Activated T-helper 1 cell treated with Interleukin-2 at 50 U/mL for 16 hours (primary cell): ENCODE measurements around the gene RFTN1.

Source experiments
- DNase-seq: peaks from one replicate; pipeline ENCODE4 v3.0.0-alpha.2; 2020; ENCODE audit warnings: low read depth

RFTN1 gene

GRCh38 chr3:16464511-16465148 is 48.9 kb downstream of the RFTN1 start:
- DNase-seq: no peak

GRCh38 chr3:16463914-16464313 is 49.6 kb downstream of the RFTN1 start:
- DNase-seq: no peak

- no peak for DNase-seq
Observed at GRCh38 chr3:16463119-16463518, 50.4 kb downstream of the RFTN1 start.

- no peak for DNase-seq
Observed at GRCh38 chr3:16462679-16463078, 50.8 kb downstream of the RFTN1 start.

- no peak for DNase-seq
Observed at GRCh38 chr3:16461463-16462245, 51.8 kb downstream of the RFTN1 start.

- no peak for DNase-seq
Observed at GRCh38 chr3:16460886-16461285, 52.6 kb downstream of the RFTN1 start.

GRCh38 chr3:16460273-16460672 is 53.2 kb downstream of the RFTN1 start:
- no peak for DNase-seq

GRCh38 chr3:16456784-16457415 is 56.6 kb downstream of the RFTN1 start:
- no peak for DNase-seq

- no peak for DNase-seq
Observed at GRCh38 chr3:16455966-16456365, 57.5 kb downstream of the RFTN1 start.

GRCh38 chr3:16455001-16455400 is 58.5 kb downstream of the RFTN1 start:
- DNase-seq: no peak

- DNase-seq: no peak
Observed at GRCh38 chr3:16452261-16452660, 61.2 kb downstream of the RFTN1 start.

- DNase-seq: no peak
Observed at GRCh38 chr3:16449369-16449768, 64.1 kb downstream of the RFTN1 start.

GRCh38 chr3:16448639-16449070 is 64.8 kb downstream of the RFTN1 start:
- DNase-seq: no peak

GRCh38 chr3:16447135-16447534 is 66.4 kb downstream of the RFTN1 start:
- no peak for DNase-seq

- no peak for DNase-seq
Observed at GRCh38 chr3:16444344-16444743, 69.2 kb downstream of the RFTN1 start.

GRCh38 chr3:16442730-16443129 is 70.8 kb downstream of the RFTN1 start:
- no peak for DNase-seq

GRCh38 chr3:16441371-16441875 is 72.1 kb downstream of the RFTN1 start:
- DNase-seq: no peak

GRCh38 chr3:16439848-16440708 is 73.4 kb downstream of the RFTN1 start:
- no peak for DNase-seq

GRCh38 chr3:16439163-16439847 is 74.2 kb downstream of the RFTN1 start:
- DNase-seq: no peak

- DNase-seq: no peak
Observed at GRCh38 chr3:16437640-16438039, 75.9 kb downstream of the RFTN1 start.

- no peak for DNase-seq
Observed at GRCh38 chr3:16433701-16434151, 79.8 kb downstream of the RFTN1 start.
